Activated naive CD4-positive, alpha-beta T cell (primary cell): ENCODE results near the gene ELAVL1.
"Not testable (repeated sequence)": the region's sequence is repeated elsewhere in the genome, so short reads cannot be mapped to it uniquely, and the experiment has no call there.

Experiments used
- DNase-seq, 4 experiments: peaks; one replicate each; lab custom pipeline; 2025; lab: John Stamatoyannopoulos, UW

Gene ELAVL1

DNA sequence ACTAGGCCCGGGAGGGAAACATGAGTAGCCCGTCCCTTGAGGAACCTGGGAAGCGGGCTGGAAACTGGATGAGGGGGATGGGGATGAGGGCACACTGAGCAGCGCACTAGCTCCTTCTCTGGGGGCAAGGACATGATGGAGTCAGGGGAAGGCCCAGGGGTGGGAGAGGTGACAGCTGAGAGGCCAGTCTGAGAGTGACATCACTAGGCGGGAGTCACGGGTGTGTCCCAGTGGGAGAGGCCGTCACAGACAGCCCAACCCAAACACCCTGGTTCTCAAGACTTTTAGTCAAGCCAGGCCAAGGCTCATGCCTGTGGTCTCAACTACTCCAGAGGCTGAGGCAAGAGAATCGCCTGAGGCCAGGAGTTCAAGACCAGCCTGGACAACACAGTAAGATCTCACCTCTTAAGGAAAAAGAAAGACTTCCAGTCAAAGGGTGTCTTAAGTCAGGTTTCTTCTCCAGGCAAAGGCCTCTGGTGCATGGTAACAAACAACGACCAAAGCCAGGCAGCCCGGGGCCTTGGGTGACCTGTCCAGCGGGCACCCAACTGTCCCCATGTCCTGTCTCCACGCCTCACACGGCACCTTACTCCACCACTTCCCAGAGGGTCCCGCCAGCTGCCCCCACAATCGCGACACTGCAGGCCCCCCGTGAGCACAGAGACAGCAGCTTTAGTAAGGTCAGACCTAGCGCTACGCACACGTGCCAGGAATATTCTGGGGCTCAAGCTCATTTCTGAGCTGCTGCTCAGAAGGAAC lies 36.5 kb downstream of the ELAVL1 start:
- no peak for DNase-seq

DNA sequence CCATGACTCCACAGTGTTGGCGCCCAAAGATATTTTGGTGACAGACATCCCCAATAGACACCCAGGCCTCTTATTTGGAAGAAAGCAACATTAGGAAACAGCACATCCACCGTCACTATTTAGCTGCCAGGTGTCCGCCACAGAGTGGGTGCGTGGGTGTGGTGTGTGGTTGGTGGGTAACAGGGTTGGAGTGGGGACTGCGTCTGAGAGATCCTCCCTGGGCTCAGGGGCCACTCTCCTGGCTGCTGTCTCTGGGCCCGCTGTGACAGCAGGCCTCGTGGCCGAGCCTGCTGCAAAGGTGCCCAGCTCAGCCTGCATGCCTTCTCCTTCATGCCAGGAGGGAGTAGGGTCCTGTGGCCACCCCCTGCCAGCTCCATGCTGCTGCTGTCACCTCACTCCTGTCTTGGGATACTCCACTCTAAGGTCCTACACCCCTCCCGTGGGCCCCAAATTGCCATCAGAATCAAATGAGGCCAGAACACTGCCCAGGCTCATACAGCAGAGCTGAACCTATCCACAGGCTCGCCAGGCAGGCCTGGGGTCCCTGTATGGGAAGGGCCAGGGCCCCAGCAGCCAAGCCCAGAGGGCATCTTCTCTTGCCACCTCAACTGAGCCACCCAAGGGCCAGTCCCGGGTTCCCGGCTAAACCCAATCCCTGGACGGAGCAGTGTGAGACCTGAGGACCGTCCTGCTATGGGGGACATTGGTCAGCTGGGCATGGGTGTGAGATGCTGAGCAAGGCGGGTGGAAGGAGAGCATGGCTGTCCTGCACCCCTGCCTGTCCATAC lies 37.2 kb downstream of the ELAVL1 start:
- no peak for DNase-seq

DNA sequence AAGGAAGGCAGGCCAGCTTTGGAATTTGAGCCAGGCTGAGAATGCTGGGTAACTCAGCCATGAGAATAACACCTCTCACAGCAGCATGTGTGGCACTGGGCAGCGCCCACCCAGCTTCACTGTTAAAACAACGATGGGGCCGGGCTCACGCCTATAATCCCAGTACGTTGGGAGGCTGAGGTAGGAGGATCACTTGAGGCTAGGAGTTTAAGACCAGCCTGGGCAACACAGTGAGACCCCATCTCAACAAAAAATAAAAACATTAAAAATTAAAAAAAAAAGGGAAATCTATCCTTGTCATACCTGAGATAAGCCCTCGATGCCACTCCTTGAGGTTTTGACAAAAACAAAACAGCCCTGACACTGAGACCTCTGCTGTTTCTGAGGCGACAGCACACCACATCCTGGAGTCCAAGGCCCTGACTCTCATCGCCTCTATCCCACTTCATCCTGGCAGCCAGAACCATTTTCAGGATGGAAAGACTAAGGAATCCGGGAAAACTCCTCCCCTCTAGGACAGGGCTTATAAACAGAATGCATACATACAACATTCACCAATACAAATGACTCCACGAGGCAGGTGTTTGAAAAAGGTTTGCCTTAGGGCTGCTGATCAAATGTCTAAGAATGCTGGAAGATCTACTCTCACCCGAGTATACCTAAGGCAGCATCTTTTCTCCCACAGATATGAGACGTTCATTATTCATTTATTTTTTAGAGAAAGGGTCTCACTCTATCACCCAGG lies 39.3 kb downstream of the ELAVL1 start:
- no peak for DNase-seq

DNA sequence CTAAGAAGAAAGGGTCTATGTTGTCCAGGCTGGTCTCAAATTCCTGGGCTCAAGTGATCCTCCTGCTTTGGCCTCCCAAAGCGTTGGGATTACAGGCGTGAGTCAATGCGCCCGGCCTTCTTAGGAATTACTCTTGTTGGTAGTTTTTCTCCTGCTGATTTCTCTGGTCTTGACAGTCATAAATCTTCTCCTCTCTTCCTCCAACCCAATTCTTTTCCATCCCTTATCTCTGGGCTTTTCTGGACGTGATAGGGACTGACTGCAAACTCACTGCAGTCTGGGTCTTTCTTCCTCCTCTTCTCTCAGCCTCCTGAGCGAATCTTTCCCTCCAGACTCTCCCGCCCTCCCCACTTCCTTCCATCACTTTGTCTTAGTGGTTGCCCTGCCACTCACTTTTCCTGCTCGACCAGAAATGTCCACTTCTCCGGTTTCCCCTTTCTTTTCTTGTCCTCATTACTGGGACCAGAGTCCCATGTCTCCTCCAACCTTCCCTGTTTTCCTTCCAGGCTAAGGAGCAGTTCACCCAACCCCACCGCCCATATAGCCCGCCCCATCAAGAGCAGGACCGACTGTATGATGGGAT lies 40.1 kb downstream of the ELAVL1 start:
- no peak for DNase-seq

DNA sequence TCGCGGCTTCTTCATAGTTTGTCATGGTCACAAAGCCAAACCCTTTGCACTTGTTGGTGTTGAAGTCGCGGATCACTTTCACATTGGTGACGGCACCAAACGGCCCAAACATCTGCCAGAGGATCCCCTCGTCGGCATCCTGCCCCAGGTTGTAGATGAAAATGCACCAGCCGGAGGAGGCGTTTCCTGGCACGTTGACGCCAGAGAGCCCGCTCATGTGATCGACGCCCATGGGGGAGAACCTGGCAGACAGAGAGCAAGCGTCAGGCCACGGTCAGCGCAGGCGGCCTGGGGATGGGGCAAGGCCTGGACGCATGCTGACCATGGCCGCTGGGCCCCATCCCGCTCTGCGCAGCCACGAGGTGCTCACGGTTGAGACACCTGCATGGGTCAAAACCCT lies 41.9 kb downstream of the ELAVL1 start:
- no peak for DNase-seq

DNA sequence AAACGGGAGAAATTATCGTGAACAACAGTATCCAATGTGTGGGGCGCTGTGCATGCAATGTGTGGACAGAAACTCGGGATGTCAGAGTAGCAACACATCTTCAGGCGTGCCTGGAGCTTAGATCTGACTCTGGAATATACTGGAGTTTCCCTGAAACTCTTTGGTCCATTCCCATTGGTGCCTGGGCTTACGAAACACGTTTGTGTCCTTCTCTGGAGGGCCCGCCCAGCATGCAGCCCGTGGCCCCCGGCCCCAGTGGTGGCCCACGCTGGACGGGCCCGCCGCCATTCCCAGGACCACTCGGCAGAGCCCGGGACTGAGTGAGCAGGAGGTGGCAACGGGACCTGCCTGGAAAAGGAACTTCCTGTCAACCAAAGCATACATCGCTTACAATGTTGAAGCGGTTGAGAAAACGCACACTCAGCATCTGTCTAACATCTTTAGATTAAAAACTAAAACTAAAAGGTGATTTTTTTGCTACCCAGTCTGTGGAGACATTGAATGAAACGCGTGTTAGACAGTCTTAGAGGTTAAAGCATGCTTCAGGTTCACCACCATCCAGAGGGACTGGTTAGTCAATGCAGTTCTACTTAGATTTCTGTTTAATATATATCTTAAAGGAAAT lies 42.7 kb downstream of the ELAVL1 start:
- no peak for DNase-seq

DNA sequence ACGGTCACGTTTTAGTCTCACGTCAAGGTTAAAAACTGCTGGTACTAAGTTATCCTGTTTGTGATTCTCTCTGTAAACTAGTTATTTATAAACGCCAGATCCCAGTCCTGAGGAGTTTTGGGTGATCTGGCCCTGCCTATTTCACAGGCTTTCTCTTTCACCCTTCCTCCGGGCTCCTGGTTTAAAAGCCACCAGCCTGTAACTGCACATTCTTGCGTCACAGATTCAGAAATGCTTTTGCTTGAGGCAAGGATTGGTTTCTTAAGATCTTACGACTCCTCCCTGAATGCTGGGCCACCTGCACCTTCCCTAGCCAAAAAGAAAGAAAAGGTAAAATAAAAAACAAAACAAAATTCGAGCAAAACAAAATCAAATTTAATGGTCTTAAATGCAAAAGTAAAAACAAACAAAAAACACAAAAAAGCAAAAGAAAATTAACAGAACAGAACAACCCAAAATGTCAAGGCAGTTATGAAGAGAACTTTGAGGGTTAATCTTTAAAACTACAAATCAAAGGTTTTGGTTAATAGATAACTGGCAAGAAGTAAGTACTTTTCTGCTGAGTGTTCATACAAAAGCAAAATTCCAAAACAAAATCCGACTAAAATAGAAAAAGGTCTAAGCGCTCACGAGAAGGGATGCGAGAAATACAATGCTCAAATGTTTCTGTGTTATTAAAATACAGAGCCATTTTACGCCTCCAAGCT lies 43.4 kb downstream of the ELAVL1 start:
- DNase-seq = no peak

DNA sequence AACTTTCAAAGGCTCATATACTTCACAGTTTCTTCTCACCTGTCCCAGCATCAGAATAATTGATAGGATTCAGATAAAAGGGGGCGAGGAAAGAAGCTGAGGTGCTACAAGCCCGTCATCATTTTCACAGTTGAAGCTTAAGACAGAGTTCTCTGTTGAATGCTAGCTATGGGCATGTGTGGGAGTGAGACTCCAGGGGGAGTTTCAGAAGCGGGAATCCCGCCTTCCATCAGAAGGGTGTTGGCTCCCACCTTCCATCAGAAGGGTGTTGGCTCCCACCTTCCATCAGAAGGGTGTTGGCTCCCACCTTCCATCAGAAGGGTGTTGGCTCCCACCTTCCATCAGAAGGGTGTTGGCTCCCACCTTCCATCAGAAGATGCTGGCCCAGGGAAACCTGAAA lies 44.4 kb downstream of the ELAVL1 start:
- not testable (repeated sequence) for DNase-seq

DNA sequence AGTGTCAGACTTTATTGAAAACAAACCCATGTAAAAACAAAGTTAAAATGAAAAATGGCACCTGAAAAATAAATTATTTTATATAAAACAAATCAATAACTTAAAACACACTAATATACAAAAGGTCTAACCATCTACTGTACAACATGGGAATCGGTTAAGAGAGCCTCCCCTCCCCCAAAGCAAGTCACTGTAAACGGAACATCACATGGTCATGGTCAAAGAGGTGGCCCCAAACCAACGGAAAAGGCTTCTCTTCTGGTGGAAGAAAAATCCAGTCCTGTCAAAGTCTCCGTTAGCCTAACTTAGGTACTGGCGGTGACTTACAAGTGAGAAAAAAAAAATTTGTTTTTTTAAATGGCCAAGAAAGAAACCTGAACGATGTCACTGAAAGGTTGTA lies 46.2 kb downstream of the ELAVL1 start:
- DNase-seq = no peak

DNA sequence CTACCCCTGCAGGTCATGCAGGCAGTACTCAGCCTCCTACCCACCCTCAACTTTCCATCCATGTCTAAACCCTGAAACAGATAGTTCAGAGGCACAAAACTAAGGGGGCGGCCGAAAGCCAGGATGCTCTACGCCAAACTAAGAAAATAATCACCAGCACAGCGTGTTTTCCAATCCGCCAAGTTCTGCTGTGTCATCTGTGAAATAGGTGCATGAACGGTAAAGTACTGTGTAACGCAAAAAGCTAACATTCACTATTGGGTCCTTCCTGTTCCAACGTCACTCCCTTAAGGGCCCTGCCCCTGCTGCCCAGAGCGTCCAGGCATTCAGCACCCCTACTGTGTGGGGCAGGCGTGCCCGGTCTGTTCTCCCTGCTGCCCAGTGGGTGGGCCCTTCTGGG lies 49.7 kb downstream of the ELAVL1 start:
- DNase-seq = no peak

DNA sequence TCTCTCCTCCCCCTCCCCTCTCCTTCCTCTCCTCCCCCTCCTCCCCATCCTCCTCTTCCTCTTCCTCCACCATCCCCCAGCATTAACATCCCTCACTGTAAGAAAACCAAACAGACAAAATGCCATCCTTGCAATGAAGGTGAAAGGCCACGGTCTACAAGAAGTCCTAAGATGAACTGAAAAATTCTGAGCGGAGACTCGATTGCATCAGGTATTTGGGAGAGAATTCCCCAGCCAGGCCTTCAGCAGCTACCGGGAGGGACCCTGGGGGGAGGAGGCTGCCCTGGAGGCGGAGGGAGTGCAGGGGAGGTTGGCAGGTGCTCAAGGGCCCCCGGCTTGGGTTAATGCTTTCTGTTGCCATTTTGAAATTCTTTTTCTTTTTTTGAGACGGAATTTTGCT lies 51.9 kb downstream of the ELAVL1 start:
- DNase-seq = no peak

DNA sequence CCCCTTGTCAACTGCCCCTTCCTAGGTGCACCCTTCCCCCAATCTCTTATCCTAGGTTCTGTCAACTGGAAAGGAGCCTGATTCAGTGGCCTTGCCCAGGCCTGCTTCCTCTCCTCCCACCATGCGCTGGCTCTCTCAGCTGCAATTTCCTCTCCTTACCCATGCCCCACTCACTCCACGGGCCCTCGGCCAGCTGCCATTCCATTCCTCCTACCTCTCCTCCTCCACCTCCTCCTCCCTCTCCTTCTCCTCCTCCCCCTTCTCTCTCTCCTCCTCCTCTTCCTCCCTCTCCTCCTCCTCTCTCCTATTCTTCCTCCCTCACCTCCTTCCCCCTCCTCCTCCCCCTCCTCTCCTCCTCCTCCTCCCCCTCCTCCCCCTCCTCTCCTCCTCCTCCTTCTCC lies 52.4 kb downstream of the ELAVL1 start:
- no peak for DNase-seq

DNA sequence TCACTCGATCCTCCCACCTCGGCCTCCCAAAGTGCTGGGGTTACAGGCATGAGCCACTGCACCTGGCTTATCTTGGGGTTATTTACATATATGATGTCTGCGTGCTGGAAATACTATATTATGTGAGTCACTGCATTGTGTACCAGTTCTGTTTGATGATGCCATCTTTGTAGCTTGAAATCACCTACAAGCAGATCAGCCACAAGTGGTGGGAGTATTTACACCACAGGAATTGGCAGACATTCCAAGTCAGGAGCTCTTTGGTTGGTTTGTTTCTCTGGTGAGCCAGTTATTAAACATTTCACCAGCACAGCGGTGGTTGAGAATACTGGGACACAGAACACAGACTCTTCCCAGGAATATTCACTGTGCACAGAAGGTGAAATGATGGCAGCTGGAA lies 57.5 kb downstream of the ELAVL1 start:
- no peak for DNase-seq

DNA sequence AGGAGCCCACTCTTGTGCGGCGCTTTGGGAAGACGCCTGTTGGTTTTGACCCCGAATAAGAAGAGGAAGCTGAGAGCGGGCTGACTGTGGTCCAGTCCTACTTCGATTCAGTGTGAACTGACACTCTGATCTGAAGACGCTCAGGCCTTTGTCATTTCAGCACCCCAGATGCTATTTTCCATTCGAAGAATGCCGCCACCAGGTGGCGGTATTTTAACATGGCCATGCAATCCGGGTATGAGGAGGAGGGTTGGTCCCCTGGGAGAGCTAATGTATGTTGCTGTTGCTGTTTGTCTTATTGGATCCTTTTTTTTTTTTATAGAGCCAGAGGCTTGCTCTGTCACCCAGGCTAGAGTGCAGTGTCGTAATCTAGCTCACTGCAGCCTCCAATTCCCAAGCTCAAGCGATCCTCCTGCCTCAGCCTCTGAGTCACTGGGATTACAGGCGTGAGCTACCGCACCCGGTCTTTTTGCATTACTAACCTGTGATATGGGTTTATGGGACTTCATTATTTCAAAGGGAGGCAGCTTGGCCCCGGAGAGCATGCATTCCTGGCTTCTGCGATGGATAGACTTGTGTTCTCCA lies 61.2 kb downstream of the ELAVL1 start:
- peak; percentile 58 to 80 (median 74) for DNase-seq

DNA sequence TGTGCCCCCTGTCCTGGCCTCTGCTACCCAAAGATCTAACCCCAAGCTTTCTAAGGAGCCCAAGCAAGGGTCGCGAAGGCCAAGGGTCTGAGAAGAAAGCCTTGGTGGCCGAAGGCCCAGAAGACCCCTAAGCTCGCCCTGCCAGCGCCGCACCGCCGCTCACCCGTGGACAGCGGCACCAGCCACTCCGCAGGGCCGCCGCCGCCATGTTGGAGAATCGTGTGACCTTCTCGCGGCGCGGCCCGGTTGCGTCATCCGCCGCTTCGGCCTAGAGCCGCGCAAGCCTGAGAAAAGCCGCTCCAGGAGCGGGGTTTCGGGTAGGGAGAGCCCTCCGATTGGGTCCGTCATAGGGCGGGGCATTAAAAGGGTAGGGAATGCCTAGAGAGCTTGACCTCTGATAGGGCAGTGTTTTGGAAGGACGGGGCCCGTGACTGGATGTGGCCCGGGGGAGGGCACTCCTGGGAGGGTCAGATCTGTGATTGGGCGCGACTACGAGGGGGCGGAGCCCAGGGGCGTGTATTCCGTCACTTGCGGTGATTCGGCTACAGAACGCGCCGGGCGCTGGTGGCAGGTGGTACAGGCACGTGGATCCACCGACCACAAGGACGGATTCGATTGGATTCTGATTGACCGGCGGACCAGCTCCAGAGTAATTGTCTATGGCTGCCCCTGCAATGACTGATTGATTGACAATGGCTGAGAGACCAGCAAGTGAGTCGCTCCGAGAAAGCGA lies 61.8 kb downstream of the ELAVL1 start, which contains the start of gene TIMM44:
TIMM44 (minus strand) TSS at position 223 of the 733 bp plus-strand sequence; CDS start at position 208, 15 bp downstream.
- DNase-seq = peak; percentile 95 to 97 (median 96)

DNA sequence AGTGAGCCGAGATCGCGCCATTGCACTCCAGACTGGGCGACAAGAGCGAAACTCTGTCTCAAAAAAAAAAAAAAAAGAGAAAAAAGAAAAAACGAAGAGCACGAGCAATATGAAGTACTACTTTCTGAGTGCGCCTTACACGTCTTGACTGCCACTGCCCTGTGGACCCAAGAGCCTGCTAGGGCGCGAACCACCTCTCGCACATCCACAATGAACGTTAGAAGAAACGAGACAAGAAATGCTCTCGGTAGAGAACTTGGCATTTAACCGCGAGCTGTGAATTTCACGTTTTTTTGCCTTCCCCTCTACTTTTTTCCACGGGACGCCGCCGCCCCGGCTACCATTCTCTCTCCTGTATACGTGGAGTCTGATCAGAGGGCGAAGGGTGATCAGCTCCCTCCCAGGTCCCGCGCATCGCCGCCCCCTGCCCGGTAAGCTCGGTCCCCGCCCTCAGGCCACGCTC lies 62.4 kb downstream of the ELAVL1 start:
- no peak for DNase-seq

DNA sequence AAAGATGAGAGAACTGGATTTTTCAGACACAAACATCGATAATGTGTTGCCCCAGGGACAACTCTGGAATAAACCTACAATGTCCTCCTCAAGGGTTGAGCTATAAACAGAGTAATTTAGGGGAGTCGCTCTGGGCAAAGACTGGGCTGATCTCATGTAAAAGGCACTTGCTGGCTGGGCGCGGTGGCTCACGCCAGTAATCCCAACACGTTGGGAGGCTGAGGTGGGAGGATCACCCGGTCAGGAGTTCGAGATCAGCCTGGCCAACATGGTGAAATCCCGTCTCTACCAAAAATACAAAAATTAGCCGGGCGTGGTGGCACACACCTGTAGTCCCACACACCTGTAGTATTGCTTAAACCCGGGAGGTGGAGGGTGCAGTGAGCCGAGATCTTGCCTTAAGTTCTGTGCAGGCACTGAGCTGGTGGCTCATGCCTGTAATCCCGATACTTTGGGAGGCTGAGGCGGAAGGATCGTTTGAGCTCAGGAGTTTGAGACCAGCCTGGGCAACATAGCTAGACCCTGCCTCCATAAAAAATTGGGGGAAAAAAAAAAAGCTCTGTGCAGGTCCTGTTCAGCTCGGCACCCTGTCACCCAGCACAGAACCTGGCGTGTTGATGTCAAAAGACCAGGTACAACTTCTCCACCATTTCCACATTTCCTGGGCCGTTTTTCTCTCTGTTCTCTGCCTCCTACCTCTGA lies 63.4 kb downstream of the ELAVL1 start:
- no peak for DNase-seq

DNA sequence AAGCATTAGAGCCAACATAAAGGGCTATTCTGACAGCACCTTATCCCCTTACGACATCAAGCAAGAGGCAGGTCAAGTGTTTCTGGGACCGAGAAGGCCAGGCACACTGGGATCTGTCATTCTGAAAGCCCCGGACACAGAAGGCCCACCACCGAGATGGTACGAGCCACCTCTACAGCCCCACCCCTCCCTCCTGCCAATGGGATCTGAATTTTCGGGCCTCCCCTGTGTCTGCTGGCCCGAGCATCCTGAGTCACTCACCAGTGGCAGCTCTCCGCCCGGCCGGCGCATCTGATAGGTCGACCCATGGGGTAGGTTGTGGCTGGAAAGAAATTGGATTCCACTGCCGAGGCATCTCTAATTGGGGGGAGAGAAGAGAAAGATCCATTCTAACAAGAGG lies 64.6 kb downstream of the ELAVL1 start:
- no peak for DNase-seq

DNA sequence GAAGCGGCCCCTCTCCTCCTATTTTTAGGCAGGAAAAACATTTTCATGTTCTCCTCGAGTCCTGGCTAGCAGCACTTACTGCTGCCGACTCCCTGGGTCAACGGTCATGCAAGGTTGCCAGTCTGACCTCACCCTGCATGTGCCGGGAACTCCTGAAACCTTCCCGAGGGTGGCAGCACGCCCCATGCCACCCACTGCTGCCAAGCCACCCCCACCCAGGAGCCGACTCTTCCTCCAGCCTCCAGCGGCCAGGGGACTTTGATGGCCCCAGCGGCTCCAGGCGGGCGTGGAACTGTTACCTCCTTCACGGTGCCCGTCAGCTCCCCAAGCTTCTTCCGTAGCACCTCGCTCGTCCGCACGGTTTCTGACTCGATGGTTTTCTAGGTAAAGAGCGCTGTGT lies 70.7 kb downstream of the ELAVL1 start:
- DNase-seq = no peak
